A673 (cell line): ENCODE measurements around the gene STYK1. TPM values are rescaled to one million over a fixed set of nuclear protein-coding genes. Genes with fewer than 3 reads are reported as not detected.

ENCODE experiments used
- BruUV-seq: library from RNA; stranded (reverse); fragments of 400-500 nt; replicated peaks from 2 replicates; lab custom pipeline; 2021; lab: Mats Ljungman, UMichigan
- CTCF ChIA-PET: fragments of 300-600 bp; sonication (Branson Sonifier 250); formaldehyde crosslinking; loops from one replicate; lab custom pipeline; 2022; ENCODE audit warnings: antibody characterized with exemption; lab: Charles Lee
- POLR2A ChIA-PET: fragments of 300-600 bp; sonication (Branson Sonifier 250); formaldehyde crosslinking; loops from one replicate; lab custom pipeline; 2022; ENCODE audit warnings: antibody characterized with exemption; ENCODE audit not compliant: low non-redundant PET; lab: Charles Lee
- DNase-seq: peaks from one replicate; pipeline ENCODE4 v3.0.0-alpha.2; 2015; ENCODE audit warnings: low spot score
- H3K27ac ChIP-seq: fragments of 200-600 bp; sonication (generic); 2 replicates; pipeline ENCODE4 v1.5.1; 2016; ENCODE audit warnings: mixed run types, low read depth, mild to moderate bottlenecking, mixed read lengths, antibody characterized with exemption, low read length; ENCODE audit not compliant: poor library complexity, severe bottlenecking
- H3K27me3 ChIP-seq: fragments of 200-600 bp; sonication (generic); replicated peaks from 2 replicates; pipeline ENCODE4 v1.6.1; 2017; ENCODE audit warnings: mixed run types, low read depth, mild to moderate bottlenecking, mixed read lengths, antibody characterized with exemption, low read length; ENCODE audit not compliant: insufficient read depth, poor library complexity
- H3K36me3 ChIP-seq: fragments of 200-600 bp; sonication (generic); 2 replicates; pipeline ENCODE4 v1.6.1; 2016; ENCODE audit warnings: mixed run types, mild to moderate bottlenecking, mixed read lengths, antibody characterized with exemption, low read length; ENCODE audit not compliant: insufficient read depth, poor library complexity, severe bottlenecking
- H3K4me1 ChIP-seq: fragments of 200-600 bp; sonication (generic); 2 replicates; pipeline ENCODE4 v1.6.1; 2017; ENCODE audit warnings: mixed run types, mild to moderate bottlenecking, mixed read lengths, antibody characterized with exemption, low read length; ENCODE audit not compliant: insufficient read depth, poor library complexity, severe bottlenecking
- H3K4me3 ChIP-seq: fragments of 200-600 bp; sonication (generic); 2 replicates; pipeline ENCODE4 v1.5.1; 2016; ENCODE audit warnings: low read depth, mixed run types, mild to moderate bottlenecking, mixed read lengths, low read length; ENCODE audit not compliant: poor library complexity, severe bottlenecking
- H3K9me3 ChIP-seq: fragments of 200-600 bp; sonication (generic); 2 replicates; pipeline ENCODE4 v1.6.1; 2016; ENCODE audit warnings: mixed run types, low read depth, mild to moderate bottlenecking, mixed read lengths, antibody characterized with exemption, low read length; ENCODE audit not compliant: poor library complexity, severe bottlenecking
- CTCF ChIP-seq: fragments of 300-800, 200-600 bp; sonication (generic); conservative IDR thresholded peaks from 2 replicates; pipeline ENCODE4 v1.5.1; 2017; ENCODE audit warnings: low read depth, mild to moderate bottlenecking, antibody characterized with exemption, low read length, moderate library complexity, mixed read lengths
- EZH2 ChIP-seq: fragments of 200-600 bp; sonication (generic); IDR thresholded peaks from 2 replicates; pipeline ENCODE4 v1.6.1; 2017; ENCODE audit warnings: borderline replicate concordance, low read depth, mild to moderate bottlenecking, mixed read lengths, antibody characterized with exemption, low read length; ENCODE audit not compliant: poor library complexity, severe bottlenecking
- intact Hi-C: fragments of 100-400 bp; cut with micrococcal nuclease; formaldehyde crosslinking; loops from one replicate; pipeline ENCODE4 v1.10.0; 2022; ENCODE audit not compliant: unreplicated experiment
- total RNA-seq: library from RNA; stranded (reverse); gene quantifications from 2 replicates; pipeline ENCODE4 v1.2.3, GENCODE V29; 2021

STYK1 gene
- total RNA-seq, 1 experiment from 2014 or later, result 0.77 TPM

DNA sequence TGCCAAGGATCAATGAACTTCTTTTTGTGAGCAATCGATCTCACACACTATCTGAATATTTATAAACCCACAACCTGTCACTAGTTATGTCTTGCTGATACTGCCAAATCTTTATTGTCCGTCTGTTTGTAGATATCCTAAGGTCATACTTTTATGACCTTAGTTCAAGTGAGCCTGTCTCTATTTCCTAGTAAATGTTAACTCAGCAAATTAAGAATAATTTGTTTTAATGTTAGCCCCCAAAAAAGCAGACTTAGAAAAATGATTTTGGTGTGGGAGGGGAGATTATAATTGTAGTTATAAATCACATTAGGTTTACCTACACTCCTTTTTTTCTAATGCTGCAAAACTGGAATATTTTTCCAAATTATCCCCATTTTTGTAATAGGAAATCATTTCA, 9.4 kb downstream of the STYK1 start:
- Histone ChIP-seq H3K4me1 (no peaks in the 10 kb centered on the region), H3K4me3 (no peak overlapping the region), H3K36me3 (no peaks in the 10 kb centered on the region), H3K9me3 (no peaks in the 10 kb centered on the region), H3K27me3 (no peaks in the 10 kb centered on the region), H3K27ac (no peak overlapping the region)
- ChIA-PET CTCF (no interaction called here), POLR2A (no interaction called here)
- no TSS peak for BruUV-seq
- TF ChIP-seq CTCF, result no peak
- no peak for TF ChIP-seq EZH2
- intact Hi-C loops, result no loop called here
- DNase-seq, result no peak

DNA sequence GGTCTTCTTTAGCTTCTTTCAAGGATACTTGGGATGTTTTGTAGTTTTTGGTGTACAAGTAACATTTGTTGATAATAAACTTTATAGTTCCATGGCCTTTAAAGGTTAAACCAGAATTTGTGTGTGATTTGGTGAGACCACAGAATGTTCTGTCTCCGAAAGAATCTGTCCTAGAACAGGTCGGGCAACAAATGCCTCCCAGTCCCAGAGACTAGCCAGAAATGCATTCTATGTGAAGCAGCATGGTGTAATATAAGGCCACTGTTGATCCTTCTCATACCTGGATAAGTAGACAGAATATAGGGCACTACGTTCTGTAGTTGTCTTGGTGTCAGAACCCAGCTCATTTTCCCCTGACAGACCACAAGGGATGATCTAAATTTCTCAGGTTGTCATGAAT, 10.0 kb downstream of the STYK1 start:
- POLR2A ChIA-PET, result no interaction called here
- no TSS peak for BruUV-seq
- TF ChIP-seq CTCF (no peak), EZH2 (no peak)

DNA sequence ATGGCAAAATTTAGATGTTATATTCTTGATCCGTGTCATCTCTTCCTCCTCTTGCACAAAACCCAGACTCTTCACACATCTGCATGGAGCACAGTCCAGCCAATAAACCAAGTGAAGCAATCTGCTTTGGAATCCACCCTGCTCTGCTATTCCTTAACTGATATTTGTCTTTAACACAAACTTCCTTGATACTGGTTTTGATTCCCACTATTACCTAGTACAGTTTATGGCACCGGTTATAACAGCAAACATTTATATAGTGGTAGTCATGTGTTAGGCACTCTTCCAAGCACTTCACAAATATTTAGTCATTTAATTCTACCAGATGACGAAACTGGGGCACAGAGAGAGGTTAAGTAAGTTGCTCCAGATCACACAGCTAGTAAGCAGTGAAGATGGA, 12.5 kb downstream of the STYK1 start:
- Histone ChIP-seq H3K4me3 (no peak overlapping the region), H3K4me1 (no peaks in the 10 kb centered on the region), H3K36me3 (no peaks in the 10 kb centered on the region), H3K27ac (no peak overlapping the region), H3K27me3 (no peaks in the 10 kb centered on the region), H3K9me3 (peaks cover 9% of the 10 kb centered on the region)
- ChIA-PET POLR2A (no interaction called here), CTCF (no interaction called here)
- TF ChIP-seq CTCF, result no peak
- no peak for TF ChIP-seq EZH2
- intact Hi-C loops, result no loop called here
- no peak for DNase-seq
- BruUV-seq, result no TSS peak

More for the DNA sequence above, 10.0 kb downstream of the STYK1 start:
- CTCF ChIA-PET, result no interaction called here
- intact Hi-C loops, result no loop called here
- Histone ChIP-seq H3K27ac (no peak overlapping the region), H3K27me3 (no peaks in the 10 kb centered on the region), H3K4me3 (no peak overlapping the region), H3K9me3 (no peaks in the 10 kb centered on the region), H3K36me3 (no peaks in the 10 kb centered on the region), H3K4me1 (no peaks in the 10 kb centered on the region)
- DNase-seq, result no peak
